HG03095 (cell line): Measurements from ENCODE around the gene LIFR.

Source experiments
- ATAC-seq: cut with Tn5 transposase; IDR thresholded peaks from one replicate; pipeline ENCODE4 v1.9.1; 2021; ENCODE audit warnings: moderate library complexity; ENCODE audit not compliant: unreplicated experiment

The LIFR gene

DNA sequence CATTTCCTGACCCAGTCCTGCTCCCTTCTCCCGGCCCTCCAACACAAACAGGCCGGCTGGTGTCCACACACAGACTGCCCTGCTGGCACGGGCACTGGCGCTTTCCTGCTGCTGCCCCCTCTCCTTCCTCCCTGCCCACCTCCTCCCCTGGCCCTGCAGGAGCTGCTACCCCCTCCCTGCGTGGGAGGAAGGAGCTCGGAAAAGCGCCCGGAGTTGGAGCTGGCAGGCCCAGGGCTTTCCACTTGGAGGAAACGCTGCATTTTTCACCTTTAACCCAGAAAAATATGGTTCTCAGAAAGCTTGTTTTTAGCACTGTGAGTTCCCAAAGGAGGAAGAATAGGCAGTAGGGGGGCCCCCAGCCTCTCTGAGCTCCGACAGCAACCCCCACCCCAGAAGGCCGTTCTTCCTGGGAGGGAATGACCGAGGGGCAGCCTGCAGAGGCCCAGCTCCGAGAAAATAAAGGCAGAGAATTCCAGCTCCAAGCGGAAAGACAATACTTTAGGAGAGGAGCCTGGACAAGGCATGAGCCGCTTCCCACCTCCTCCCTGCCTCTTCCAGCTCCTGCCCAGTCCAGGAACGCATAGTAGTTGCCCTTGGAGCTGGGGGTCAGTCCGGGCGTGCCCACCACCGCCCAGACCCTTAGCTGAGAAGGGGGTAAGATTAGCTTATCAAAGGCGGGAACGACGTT lies 88.9 kb downstream of the LIFR start:
- no peak for ATAC-seq

DNA sequence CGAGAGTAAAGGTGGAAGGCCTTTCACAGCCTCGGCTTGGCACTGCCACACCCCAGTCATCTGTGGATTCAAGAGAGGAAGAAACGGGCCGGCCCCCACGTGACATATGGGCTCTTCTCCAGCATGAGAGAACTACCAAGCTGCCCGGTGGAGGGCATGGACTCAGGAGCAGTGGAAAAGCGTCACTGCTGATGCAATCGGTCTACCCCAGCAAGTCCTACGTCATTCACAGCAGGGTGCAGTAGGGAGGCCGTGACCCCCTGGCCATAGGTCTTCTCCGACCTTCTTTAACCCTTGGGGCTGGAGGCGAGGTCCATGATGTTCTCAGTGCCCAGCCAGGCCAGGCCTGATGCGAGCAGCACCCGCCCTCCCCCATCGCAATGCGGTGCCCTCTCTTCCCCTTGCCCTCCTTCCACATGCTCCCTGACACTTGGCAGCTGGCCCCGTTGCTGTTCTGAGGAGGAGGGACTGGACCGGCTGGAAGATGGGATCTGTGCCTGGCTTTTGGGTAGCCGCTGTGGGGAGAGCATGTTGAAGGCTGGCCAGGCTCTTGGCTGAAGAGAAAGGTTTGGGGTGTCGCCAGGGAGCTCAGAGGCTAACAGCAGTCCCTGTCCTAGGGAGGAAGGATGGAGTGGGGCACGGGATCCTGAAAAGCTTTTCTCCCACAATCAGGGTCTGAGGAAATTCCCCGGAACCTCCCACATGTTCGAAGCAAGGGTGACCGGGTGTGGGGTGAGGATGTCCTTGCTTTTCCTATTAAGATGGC lies 89.8 kb downstream of the LIFR start:
- no peak for ATAC-seq

DNA sequence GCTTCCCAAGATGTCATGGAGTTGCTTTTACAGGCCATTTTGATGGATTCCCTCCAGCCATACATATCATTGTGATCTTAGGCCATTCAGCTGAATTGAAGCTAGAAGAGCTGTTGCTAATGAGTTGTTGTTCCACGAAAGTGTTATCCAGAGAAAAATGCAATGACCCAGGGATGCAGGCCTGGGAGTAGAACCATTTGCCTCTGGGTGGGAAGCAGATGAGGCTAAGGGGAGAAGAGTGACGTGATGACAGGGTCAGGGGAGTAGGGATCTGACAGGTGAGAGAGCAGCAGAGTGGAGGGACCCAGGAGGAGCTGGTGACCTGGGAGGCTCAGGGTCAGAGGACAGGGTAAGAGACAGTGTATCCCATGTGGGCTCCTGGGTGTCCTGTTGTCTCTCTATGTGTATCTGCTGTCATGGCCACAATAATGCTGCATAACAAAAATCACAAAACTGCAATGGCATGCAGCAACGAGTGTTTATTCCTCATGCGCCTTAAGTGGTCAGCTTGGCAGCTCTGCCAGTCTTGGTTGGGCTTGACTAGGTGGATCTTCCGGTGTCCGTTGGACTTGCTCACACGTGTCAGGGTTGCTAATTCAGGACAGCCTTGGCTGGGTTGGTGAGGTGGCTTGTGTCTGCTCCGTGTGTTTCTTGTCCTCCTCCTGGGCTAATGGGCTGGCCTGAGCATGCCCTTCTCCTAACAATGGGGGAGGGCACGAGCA lies 90.6 kb downstream of the LIFR start:
- no peak for ATAC-seq

DNA sequence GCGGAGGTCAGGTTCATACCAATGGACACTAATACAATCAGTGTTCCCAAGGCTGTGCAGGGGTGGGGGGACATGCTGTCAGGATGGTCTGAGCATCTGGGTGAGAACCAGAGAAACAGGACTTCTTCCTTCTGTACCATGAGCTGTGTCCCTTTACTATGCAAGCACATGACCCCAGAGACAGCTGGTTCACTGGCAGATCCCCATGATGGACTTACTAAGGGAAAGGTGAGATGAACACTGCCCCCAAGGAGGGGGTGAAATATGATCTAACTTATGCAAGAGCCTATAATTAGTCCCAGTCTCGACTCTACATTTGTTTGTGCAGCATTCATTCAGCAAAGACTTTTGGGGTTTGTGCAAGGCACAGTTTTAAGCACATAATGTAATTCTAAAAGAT lies 91.4 kb downstream of the LIFR start:
- no peak for ATAC-seq

DNA sequence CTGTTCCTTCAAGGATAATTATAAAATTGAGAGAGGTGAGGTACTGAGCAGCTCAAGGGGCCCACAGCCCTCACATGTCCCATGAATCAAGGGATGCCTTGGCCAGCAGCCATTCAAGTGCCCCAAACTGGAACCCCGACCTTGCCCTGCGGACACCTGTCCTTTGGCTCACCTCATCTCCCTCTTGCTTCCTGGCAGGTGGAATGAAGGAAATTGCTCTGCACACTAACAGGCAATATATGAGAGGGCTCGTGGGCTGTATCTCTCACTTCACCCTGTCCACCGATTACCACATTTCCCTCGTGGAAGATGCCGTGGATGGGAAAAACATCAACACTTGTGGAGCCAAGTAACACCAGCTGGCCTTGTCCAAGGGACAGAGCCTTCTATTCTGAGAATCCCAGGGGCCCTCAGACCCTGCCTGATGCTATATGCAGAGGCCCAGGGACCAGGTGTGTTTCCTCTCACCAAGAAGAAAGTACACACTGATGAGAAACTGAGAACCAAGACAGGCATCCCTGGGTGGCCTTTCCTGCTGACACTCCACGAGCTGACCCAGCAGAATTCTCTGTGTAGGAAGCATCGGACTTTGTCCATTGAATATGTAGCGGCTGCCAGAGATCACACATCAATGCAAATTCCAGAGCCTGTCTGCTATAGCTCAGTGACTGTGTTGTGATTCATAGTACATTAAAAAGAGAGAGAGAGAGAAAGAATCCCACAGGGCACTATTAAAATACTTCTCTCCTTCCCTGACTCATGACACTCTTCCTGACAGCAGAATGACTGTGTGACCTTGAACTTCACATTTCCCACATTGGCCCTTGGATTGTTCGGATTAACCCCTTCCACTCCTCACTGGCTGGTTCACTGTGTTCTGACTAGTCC lies 92.6 kb downstream of the LIFR start:
- no peak for ATAC-seq

DNA sequence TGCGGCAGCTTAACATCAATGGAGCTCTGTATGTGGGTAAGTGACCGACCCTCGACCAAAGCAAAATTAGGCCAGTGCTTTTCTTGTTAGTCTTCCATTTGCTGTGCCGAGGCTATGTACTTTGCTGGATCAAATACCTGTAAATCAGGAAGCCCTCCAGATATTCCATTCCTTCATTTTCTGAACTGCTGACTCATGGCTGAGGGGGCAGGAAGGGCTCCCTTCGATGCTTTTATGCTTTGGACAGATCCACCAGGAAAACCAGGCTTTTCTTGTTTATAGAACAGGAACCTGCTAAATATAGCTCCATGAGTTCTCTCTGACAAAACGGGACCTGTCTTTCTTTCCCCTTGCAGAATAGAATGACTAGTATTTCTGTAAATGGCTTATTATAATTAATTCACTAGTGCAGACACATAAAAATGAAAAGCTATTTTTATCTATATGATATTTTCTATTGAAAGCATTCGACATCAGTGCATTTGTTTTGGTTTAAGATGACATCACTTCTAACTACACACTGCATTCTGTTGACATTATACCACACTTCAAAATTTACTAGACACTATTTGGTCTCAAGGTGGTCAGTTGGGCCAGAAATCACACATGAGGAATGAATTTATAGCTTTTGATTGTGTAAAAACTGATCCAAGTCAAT lies 93.3 kb downstream of the LIFR start:
- no peak for ATAC-seq

DNA sequence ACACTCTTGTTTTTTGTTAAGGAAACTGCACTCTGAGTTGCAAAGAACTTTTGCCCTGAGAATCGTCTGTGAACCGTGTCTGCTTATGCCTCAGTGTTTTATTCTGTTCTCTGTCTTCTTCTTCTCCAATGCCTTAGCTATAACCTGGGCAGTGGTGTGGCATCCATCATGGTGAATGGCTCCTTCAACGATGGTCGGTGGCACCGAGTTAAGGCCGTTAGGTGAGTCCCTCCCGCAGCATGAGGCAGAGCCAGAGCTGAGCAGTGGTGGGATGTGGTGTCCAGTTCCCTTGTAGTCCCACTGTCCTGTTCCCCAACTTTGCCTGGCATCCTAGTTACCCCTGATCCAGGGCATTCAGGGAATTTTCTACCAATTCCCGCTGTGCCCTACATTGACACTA lies 98.3 kb downstream of the LIFR start:
- ATAC-seq: no peak

DNA sequence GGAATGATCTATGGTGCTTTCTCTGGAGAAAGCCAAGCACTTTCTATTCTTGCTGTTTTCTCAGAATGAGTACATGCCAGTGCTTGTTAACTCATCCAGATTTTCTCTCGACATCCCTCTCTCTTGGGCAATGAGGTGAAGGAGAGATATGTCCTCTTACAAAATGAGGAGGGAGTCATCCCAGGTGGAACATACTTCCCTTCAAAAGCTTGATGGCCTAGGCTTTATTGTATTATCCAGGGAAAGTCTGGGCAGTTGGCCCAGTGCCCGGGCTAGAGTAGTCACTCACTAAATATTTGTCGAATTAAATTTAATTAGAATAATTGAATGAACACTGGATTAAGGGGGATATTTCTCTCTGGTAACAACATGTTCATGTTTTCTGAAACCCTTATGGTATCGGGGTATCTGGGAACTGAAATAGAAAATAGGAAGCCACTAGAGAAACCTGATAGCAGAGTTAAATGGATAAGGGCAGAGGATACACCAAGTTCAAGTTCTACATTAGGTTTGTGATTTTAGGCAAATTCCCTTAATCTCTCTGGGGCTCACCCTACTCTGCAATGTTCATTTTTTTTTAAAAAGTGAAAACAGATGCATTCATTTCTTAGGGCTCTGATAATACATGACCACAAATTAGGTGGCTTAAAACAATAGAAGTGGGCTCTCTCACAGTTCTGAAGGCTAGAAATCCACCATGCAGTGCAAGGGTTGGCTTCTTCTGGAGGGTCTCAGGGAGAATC lies 99.6 kb downstream of the LIFR start:
- ATAC-seq: no peak

DNA sequence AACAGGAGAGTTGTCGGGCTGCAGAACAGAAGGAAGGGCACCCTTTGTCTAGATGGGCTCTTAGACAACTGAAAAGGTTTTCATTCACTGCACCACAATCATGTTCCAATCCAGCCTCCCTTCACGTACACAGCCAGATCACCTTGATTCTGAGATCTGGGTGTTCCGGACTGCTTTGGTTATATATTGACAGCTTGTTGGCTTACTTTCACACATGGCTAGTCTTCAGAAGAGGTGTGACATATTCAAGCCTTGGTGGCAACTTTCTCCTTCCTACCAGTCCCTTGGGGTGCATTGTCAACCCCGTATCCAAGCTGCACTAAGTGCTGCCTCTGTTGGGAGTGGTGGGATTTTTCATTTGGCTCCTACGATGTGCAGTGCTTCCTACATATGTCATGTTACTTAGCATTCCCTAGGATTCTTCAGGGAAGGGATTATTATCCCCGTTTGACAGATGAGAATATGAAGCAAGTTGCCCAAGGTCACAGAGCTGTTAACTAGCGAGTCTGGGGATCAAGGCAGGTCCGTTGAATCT lies 100.6 kb downstream of the LIFR start:
- ATAC-seq: no peak

DNA sequence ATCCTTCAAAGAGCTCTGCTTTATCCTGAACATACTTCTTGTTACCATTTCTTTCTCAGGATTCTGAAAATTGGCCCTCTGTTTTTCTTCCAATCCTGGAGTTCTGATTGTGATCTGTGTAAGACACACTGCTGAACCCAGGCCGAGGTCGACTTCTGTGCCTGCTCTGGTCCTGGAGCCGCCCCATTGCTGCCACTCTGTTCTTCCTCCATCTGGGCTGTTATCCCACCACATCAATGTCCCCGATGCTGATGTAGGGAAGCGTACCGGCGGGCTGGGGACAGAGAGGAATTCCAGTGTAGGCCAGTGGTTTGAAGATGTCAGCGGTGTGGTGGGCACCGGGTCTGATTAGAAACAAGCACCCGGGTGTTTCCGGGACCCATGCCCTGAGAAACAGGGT lies 102.5 kb downstream of the LIFR start:
- ATAC-seq: peak; percentile 1

DNA sequence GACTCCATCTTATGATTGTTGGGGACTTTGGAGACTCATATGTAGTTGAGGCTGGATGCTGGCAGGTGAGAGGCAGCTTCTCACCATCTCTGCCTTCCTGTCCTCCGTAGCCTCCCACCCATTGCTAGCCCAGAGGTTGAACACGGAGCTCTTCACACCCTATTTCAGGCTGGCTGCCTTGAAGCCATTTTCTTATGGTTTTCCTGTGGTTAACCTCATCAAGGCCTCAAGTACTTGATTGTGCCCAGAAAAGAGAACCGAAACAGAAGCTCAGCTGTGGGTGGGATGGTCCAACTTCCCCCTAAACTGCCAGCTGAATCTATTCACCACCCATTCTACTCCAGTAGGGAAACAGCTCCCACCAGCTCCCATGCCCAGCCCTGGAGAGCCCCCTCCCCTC lies 102.9 kb downstream of the LIFR start:
- ATAC-seq: peak; percentile 99

DNA sequence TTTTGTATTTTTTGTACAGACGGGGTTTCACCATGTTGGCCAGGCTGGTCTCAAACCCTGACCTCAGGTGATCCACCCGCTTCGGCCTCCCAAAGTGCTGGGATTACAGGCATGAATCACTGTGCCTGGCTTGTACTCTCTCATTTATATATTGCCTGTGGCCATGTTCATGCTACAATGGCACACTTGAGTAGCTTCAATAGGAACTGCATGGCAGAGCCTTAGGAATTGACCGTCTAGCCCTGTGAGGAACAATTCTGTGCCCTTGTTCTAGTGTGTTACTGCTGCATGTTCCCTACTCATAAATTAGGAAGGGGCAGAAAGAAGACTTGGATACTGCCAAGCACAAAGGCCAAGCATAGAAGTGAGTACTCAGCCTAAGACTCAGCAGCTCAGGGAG lies 104.2 kb downstream of the LIFR start:
- no peak for ATAC-seq

DNA sequence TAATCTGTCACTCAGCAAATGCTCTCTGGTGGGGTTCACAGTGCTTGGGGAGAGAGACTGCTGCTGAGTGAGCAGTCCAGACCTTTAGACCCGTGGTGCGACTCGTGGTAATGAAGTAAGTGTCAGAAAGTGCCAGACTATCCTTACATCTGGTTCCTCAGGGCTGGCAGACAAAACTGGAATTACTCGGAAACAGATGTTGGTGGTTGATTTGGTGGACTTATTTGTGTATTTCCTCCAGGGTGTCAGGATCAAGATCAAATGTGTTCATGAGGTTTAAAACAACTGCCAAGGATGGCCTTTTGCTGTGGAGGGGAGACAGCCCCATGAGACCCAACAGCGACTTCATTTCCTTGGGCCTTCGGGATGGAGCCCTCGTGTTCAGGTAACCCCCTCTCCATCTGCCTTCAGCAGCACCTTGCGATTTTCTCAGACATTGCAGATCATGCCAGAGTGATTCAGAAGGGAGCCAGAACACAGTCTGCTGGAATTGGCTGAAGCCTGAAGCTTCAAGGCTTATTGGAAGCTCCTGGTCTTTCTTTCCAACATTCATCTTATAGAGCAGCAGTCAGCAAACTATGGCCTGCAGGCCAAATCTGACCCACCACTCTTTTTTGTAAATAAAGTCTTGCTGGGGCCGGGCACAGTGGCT lies 105.2 kb downstream of the LIFR start:
- ATAC-seq: no peak

DNA sequence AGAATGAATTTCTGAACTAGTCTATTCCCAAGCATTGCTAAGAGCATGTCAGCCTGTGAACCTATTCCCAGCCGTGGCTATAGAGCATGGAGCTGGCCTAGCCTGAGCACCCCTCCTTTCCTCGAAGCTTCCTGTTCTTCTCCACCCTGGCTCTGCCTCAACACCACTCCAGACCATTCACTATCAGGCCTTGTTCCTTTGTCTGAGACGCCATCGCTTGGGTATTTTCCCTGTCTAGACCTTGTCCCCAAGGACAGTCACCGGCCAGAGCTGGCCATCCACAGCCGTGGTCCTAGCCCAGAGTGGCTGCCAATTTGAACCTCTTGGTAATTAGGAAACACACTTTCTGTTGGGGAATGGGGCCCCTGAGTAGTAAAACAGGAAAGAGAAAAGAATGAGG lies 105.8 kb downstream of the LIFR start:
- no peak for ATAC-seq

DNA sequence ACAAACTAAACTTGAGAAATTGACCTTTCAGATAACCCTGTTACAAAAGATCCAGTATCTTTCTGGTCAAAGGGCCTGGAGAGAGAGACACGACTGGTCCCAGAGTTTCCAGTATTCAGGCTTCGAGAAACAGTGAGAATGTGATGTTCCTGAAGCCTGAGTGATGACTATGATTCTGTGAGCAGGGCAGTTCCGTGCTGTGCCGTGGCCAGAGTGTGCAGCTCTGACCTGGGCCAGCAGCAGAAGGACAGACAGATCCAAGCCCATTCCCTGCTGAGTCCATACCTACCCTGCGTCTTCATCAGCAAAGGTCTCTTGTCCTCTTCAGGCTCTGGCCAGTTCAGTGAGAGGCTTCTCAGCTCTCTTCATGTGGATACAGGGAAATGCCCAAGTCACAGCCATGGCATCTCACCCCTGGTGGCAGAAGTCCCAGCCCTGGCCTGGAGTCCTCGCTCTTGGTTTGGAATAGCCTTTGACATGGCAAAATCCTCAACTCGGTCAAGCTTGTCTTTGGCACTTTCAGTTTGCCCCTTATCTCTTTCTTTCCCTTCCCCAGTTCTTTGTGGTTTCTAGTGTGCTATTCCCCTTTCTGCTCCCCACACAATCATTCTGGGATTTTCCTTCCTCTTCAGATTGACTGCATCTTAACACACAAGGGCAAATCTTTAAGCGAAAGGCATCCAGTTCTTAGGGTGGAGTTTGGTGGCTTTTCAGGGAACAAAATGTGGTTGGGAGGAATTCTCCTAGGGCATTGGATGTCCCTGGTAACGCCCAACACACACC lies 107.7 kb downstream of the LIFR start:
- no peak for ATAC-seq

DNA sequence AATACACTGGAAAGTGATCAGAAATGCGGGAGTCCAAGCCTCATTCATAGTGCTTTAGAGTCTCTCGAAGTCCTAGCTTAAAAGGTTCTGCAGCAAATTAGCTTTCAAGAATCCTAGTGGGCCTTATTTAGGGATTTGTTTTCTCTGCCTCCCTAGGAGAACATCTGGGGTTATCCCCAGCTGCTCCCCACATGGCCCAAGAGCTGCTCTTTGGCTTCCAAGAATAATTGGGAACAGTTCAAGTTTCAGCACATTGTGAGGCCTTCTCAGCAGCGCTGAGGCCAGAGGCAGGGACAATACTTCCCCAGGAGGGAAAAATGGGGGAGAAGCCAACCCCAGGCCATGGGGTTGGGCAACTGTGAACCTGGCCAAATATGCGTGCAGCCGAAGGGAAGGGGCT lies 108.7 kb downstream of the LIFR start:
- ATAC-seq: no peak

DNA sequence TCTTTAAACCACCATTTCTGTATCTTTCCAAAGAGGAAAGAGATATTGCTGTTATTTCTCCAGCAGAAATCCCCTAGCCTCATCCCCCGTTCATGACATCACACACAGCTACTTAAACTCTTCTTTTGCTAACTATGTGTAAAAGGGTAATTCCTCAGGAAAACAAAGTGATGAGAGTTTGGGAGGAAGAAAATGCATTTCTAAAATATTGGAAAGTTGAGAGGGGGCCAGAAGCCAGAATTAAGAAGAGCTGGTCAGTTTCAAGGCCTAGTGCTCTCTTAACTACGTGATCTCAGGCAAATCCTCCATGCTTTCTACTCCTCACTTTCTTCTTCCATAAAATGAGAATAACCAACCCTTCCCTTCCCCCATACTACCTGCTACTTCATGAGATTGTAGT lies 109.4 kb downstream of the LIFR start:
- no peak for ATAC-seq

DNA sequence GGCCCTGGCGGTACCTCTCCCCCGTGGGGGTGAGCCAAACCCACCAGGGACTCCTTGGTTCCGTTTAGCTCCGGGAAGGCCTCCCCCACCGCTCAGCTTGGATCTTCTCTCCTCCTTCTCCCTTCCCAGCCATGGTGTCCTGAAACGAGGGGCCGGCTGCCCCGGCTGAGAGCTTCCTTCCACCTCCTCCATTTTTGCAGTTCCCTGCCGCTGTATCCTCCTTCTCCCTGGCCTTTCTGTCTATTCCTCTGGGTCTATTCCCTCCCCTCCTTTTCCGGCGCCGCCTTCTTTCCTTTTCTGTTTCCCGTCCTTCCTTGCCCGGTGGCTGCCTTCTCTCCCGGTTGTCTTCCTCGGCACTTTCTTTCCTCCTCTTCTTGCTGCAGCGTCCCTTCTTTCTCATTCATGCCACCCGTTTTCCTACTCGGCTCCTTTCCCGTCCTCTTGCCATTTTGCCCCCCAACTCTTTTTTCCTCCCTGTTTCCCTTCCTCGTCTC lies 110.4 kb downstream of the LIFR start:
- no peak for ATAC-seq
